Hepatocyte (in vitro differentiated cells): Measurements from ENCODE around the gene ECE1.

Source experiments
- CTCF ChIP-seq: fragments of 200-600 bp; sonication (generic); IDR thresholded peaks from 2 replicates; pipeline ENCODE4 v1.5.1; 2016; ENCODE audit warnings: antibody characterized with exemption, mild to moderate bottlenecking; ENCODE audit not compliant: poor library complexity
- EZH2 ChIP-seq: fragments of 200-600 bp; sonication (generic); IDR thresholded peaks from 2 replicates; pipeline ENCODE4 v1.6.1; 2016; ENCODE audit warnings: antibody characterized with exemption, mild to moderate bottlenecking, borderline replicate concordance
- EZH2phosphoT487 ChIP-seq: fragments of 200-600 bp; sonication (generic); IDR thresholded peaks from one replicate; pipeline ENCODE4 v1.6.1; 2018; ENCODE audit warnings: antibody characterized with exemption, mild to moderate bottlenecking, low read depth, moderate library complexity; ENCODE audit not compliant: unreplicated experiment, severe bottlenecking

GRCh38 chr1:21220815-21221214, 69.4 kb downstream of the ECE1 start:
- TF ChIP-seq CTCF (no peak), EZH2phosphoT487 (no peak), EZH2 (no peak)
